Dermis microvascular lymphatic vessel endothelial cell (primary cell): ENCODE data around the gene HAGHL. TPM values are rescaled to one million over a fixed set of nuclear protein-coding genes. Genes with fewer than 3 reads are reported as not detected.
A peak's percentile ranks its signal among the peaks of the same experiment; 100 is the strongest.

Experiments used
- DNase-seq, 2 donors: peaks; one replicate each; pipeline versions ENCODE4 v3.0.0 to v3.0.0-alpha.2; 2010; ENCODE audit warnings: low read depth in 2 of 2
- total RNA-seq: library from RNA; depleted of rRNA; stranded (reverse); fragments of >200 nt; gene quantifications from 2 replicates; pipeline ENCODE4 v1.2.1, GENCODE V29; 2014

Gene HAGHL
- 5.4 and 7.7 TPM in 2 replicates for total RNA-seq

- DNase-seq: peak in 1 of 2 donors; percentile 51
Observed at GRCh38 chr16:726438-727290, at the start of gene HAGHL, which contains the start of gene CCDC78. HAGHL (plus strand) TSS chr16:727106; CDS start chr16:727510, 404 bp downstream. CCDC78 (minus strand) TSS chr16:726443; CDS start chr16:726367, 76 bp downstream.

GRCh38 chr16:677316-678190 is 49.4 kb upstream of the HAGHL start:
- no peak for DNase-seq

GRCh38 chr16:678209-678857 is 48.6 kb upstream of the HAGHL start:
- DNase-seq: no peak

- DNase-seq: peak; percentile 30 to 62
Observed at GRCh38 chr16:678858-679813, 47.8 kb upstream of the HAGHL start.

- peak; percentile 60 to 91 for DNase-seq
Observed at GRCh38 chr16:679814-680624, 46.9 kb upstream of the HAGHL start, which contains the start of gene STUB1. STUB1 (plus strand) TSS chr16:680410; CDS start chr16:680526, 116 bp downstream.

- DNase-seq: no peak
Observed at GRCh38 chr16:680625-680945, 46.3 kb upstream of the HAGHL start.

GRCh38 chr16:680967-681745 is 45.8 kb upstream of the HAGHL start:
- DNase-seq: peak in 1 of 2 donors; percentile 49

GRCh38 chr16:681746-682427 is 45.0 kb upstream of the HAGHL start:
- no peak for DNase-seq

GRCh38 chr16:682493-683395 is 44.2 kb upstream of the HAGHL start:
- no peak for DNase-seq

GRCh38 chr16:683396-684070 is 43.4 kb upstream of the HAGHL start:
- no peak for DNase-seq

GRCh38 chr16:684071-684794 is 42.7 kb upstream of the HAGHL start, which contains the start of gene JMJD8:
JMJD8 (minus strand) TSS chr16:684334; CDS start chr16:684319, 15 bp downstream.
- peak; percentile 57 to 89 for DNase-seq

GRCh38 chr16:684961-685696 is 41.8 kb upstream of the HAGHL start:
- no peak for DNase-seq

- peak; percentile 27 to 54 for DNase-seq
Observed at GRCh38 chr16:685967-686366, 40.9 kb upstream of the HAGHL start.

- no peak for DNase-seq
Observed at GRCh38 chr16:686459-687260, 40.2 kb upstream of the HAGHL start.
